ENCODE measurements around the gene CRYGN. TPM values are rescaled to one million over a fixed set of nuclear protein-coding genes. Genes with fewer than 3 reads are reported as not detected.
A peak's percentile ranks its signal among the peaks of the same experiment; 100 is the strongest.

CRYGN gene
- total RNA-seq, 3 donors from 2014 or later, result 0.51 TPM; not detected in 2

DNA sequence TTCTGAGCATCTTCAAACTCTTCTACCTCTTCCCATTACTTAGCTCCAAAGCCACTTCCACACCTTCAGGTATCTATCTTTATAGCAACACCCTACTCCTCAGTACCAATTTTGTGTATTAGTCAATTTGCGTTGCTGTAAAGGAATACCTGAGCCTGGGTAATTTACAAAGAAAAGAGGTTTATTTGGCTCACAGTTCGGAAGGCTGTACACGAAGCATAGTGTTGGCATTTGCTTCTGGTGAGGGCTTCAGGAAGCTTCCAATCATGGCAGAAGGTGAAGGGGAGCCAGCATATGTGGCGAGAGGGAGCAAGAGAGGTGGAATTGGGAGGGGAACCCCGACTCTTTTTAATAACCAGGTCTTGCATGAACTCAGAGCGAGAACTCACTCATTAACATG is 17.6 kb upstream of the CRYGN start:
- Histone ChIP-seq H3K4me1 (ENCODE audit: low read depth) (peaks cover 19% of the 10 kb centered on the region), H3K36me3 (ENCODE audit: low read depth) (no peaks in the 10 kb centered on the region), H3K9me3 (peaks cover 3% of the 10 kb centered on the region), H3K4me3 (no peak overlapping the region)
- ATAC-seq, result no peak
- intact Hi-C loops (cut with DNase I, micrococcal nuclease), result loop anchor here in 1 of 2 donors (10.0 kb wide), 2 partner anchors 143 to 297 kb away; no protein-coding TSS in a partner anchor
- no peak for DNase-seq
- TF ChIP-seq, protein P1, sequence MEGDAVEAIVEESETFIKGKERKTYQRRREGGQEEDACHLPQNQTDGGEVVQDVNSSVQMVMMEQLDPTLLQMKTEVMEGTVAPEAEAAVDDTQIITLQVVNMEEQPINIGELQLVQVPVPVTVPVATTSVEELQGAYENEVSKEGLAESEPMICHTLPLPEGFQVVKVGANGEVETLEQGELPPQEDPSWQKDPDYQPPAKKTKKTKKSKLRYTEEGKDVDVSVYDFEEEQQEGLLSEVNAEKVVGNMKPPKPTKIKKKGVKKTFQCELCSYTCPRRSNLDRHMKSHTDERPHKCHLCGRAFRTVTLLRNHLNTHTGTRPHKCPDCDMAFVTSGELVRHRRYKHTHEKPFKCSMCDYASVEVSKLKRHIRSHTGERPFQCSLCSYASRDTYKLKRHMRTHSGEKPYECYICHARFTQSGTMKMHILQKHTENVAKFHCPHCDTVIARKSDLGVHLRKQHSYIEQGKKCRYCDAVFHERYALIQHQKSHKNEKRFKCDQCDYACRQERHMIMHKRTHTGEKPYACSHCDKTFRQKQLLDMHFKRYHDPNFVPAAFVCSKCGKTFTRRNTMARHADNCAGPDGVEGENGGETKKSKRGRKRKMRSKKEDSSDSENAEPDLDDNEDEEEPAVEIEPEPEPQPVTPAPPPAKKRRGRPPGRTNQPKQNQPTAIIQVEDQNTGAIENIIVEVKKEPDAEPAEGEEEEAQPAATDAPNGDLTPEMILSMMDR (IDR thresholded peaks at IDR 0.05), result no peak

- TF ChIP-seq, protein P1 (IDR thresholded peaks at IDR 0.05), result no peak
- Histone ChIP-seq H3K36me3 (ENCODE audit: low read depth) (no peaks in the 10 kb centered on the region), H3K4me1 (ENCODE audit: low read depth) (peaks cover 19% of the 10 kb centered on the region), H3K4me3 (no peak overlapping the region), H3K9me3 (no peaks in the 10 kb centered on the region)
- no peak for ATAC-seq
- intact Hi-C loops (cut with DNase I, micrococcal nuclease), result loop anchor here in 1 of 2 donors (10.0 kb wide), 2 partner anchors 142 to 298 kb away; no protein-coding TSS in a partner anchor
- peak in 1 of 3 donors; percentile 7 for DNase-seq
Measured at GRCh38 chr7:151456782-151457181, 16.8 kb upstream of the CRYGN start.

DNA sequence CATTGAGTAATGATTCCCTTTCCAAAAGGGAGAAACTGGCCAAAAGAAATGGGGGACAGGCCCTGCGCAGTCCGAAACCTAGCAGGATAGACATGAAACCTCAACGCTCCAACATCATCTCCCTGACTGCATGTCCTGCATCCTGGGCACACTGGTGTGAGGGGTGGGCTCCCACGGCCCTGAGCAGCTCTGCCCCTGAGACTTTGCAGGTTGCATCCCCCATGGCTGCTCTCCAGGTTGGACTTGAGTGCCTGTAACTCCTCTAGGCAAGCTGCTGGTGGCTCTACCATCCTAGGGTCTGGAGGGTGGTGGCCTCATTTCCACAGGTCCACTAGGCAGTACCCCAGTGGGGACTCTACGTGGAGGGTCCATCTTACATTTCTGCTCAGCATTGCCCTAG is 16.3 kb upstream of the CRYGN start:
- intact Hi-C loops (cut with DNase I, micrococcal nuclease), result loop anchor here in 1 of 2 donors (10.0 kb wide), 2 partner anchors 141 to 299 kb away; no protein-coding TSS in a partner anchor
- Histone ChIP-seq H3K4me1 (ENCODE audit: low read depth) (peaks cover 19% of the 10 kb centered on the region), H3K4me3 (no peak overlapping the region), H3K9me3 (no peaks in the 10 kb centered on the region), H3K36me3 (ENCODE audit: low read depth) (no peaks in the 10 kb centered on the region)
- no peak for ATAC-seq
- TF ChIP-seq, protein P1 (IDR thresholded peaks at IDR 0.05), result no peak
- DNase-seq, result peak in 1 of 3 donors; percentile 9

GRCh38 chr7:151455690-151456089 is 15.7 kb upstream of the CRYGN start:
- TF ChIP-seq, protein P1 (IDR thresholded peaks at IDR 0.05), result no peak
- DNase-seq (peak in 1 of 3 donors; percentile 3), ATAC-seq (no peak)

GRCh38 chr7:151454932-151455530 is 15.1 kb upstream of the CRYGN start:
- Histone ChIP-seq H3K4me1 (ENCODE audit: low read depth) (peaks cover 10% of the 10 kb centered on the region), H3K36me3 (ENCODE audit: low read depth) (no peaks in the 10 kb centered on the region), H3K4me3 (no peak overlapping the region), H3K9me3 (no peaks in the 10 kb centered on the region)
- ATAC-seq, result no peak
- TF ChIP-seq, protein P1 (IDR thresholded peaks at IDR 0.05), result no peak
- DNase-seq, result peak in 1 of 3 donors; percentile 16
- intact Hi-C loops (cut with DNase I, micrococcal nuclease), result loop anchor here in 1 of 2 donors (10.0 kb wide), 2 partner anchors 140 to 300 kb away; no protein-coding TSS in a partner anchor

More at GRCh38 chr7:151455690-151456089, 15.7 kb upstream of the CRYGN start:
- intact Hi-C loops (cut with DNase I, micrococcal nuclease), result loop anchor here in 1 of 2 donors (10.0 kb wide), 2 partner anchors 141 to 299 kb away; no protein-coding TSS in a partner anchor
- Histone ChIP-seq H3K4me3 (no peak overlapping the region), H3K4me1 (ENCODE audit: low read depth) (peaks cover 16% of the 10 kb centered on the region), H3K9me3 (no peaks in the 10 kb centered on the region), H3K36me3 (ENCODE audit: low read depth) (no peaks in the 10 kb centered on the region)
